ENCODE data around the gene CEBPE. TPM values are rescaled to one million over a fixed set of nuclear protein-coding genes. Genes with fewer than 3 reads are reported as not detected.

The CEBPE gene
- total RNA-seq, 2 donors from 2014 or later = not detected

DNA sequence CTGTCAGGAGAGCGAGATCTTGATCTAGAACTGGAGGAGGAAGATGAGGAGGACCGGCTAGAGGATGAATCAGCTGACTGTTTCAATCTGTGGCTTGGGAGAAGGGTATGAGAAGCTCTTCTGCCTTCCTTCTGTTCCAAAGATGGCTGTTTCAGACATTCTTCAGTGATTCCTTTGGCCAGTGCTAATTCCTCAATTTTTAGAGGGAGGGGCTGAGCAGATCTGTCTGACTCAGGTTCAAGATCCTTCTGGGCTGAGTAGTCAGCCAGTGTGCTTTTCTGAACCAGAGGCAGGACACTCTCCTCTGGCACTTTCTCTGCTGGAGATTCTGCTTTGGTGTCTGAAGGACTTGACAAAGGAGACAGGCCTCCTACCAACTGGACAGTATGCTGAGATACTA, 39.3 kb downstream of the CEBPE start:
- Histone ChIP-seq H3K4me1 (ENCODE audit: control insufficient read depth in 1 of 2, low read depth in 2 of 2) (peaks cover 7 to 21% of the 10 kb centered on the region in 2 donors), H3K27me3 (replicated peaks; ENCODE audit: insufficient read depth) (no peaks in the 10 kb centered on the region), H3K36me3 (peaks cover 68% of the 10 kb centered on the region), H3K27ac (peak overlapping the region; percentile 2 to 46), H3K4me3 (no peak overlapping the region), H3K9me3 (no peaks in the 10 kb centered on the region)
- ATAC-seq (ENCODE audit: insufficient number of reproducible peaks, low FRiP score, low read depth) = no peak
- no peak for DNase-seq (ENCODE audit: low spot score)
- TF ChIP-seq, protein P1, sequence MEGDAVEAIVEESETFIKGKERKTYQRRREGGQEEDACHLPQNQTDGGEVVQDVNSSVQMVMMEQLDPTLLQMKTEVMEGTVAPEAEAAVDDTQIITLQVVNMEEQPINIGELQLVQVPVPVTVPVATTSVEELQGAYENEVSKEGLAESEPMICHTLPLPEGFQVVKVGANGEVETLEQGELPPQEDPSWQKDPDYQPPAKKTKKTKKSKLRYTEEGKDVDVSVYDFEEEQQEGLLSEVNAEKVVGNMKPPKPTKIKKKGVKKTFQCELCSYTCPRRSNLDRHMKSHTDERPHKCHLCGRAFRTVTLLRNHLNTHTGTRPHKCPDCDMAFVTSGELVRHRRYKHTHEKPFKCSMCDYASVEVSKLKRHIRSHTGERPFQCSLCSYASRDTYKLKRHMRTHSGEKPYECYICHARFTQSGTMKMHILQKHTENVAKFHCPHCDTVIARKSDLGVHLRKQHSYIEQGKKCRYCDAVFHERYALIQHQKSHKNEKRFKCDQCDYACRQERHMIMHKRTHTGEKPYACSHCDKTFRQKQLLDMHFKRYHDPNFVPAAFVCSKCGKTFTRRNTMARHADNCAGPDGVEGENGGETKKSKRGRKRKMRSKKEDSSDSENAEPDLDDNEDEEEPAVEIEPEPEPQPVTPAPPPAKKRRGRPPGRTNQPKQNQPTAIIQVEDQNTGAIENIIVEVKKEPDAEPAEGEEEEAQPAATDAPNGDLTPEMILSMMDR (IDR thresholded peaks at IDR 0.05) = no peak

DNA sequence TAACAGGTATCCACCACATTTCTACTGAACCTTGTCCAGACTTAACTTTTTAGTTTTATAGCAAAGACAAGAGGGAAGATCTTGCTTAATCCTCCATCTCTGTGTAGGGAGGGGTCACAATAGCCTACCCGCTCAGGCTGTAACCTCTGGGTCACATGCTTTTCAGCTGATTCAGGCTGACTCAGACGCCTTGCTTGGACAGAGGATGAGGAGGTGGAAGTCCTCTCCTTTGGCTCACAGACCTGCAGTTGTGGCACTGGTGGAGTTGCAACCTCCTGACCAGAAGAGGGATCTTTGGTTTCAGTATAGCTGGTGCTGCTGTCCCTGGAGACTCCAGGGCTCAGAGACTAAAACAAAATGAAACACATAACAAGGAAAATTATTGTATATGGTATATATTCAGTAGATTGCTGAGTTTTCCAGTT, 40.4 kb downstream of the CEBPE start:
- no peak overlapping the region for H3K4me3 ChIP-seq
- TF ChIP-seq, protein P1 (IDR thresholded peaks at IDR 0.05) = no peak
- ATAC-seq (ENCODE audit: insufficient number of reproducible peaks, low FRiP score, low read depth) (peak; percentile 90), DNase-seq (ENCODE audit: low spot score) (peak; percentile 47)
- peak overlapping the region; percentile 9 to 46 for H3K27ac ChIP-seq
- H3K4me1 ChIP-seq (ENCODE audit: control insufficient read depth in 1 of 2, low read depth in 2 of 2) = peaks cover 7 to 21% of the 10 kb centered on the region in 2 donors
- peaks cover 67% of the 10 kb centered on the region for H3K36me3 ChIP-seq
- no peaks in the 10 kb centered on the region for H3K9me3 ChIP-seq
- H3K27me3 ChIP-seq (replicated peaks; ENCODE audit: insufficient read depth) = no peaks in the 10 kb centered on the region

DNA sequence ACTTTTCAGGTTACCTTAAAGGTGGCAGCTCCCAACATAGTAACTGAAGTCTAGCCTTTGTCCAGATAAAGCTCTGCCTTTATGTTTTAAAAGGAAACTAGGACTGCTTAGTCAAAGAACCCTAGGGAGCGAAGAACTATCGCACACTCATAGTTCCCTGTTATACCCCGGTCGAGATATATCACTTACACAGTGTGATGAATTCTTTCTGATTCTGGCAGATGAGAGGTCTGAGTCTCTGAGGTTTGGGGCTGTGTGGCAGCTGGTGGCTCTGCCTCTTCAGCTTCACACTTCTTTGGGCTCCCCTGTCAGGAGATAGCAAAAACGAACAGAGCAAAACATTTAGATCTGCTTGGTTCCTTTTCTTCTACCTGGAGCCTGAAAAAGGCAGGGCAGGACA, 41.1 kb downstream of the CEBPE start:
- peaks cover 66% of the 10 kb centered on the region for H3K36me3 ChIP-seq
- peaks cover 7 to 21% of the 10 kb centered on the region in 2 donors for H3K4me1 ChIP-seq (ENCODE audit: control insufficient read depth in 1 of 2, low read depth in 2 of 2)
- ATAC-seq (ENCODE audit: insufficient number of reproducible peaks, low FRiP score, low read depth) (no peak), DNase-seq (ENCODE audit: low spot score) (no peak)
- H3K27me3 ChIP-seq (replicated peaks; ENCODE audit: insufficient read depth) = no peaks in the 10 kb centered on the region
- H3K4me3 ChIP-seq = no peak overlapping the region
- TF ChIP-seq, protein P1 (IDR thresholded peaks at IDR 0.05) = no peak
- no peaks in the 10 kb centered on the region for H3K9me3 ChIP-seq
- peak overlapping the region in 1 of 2 donors; percentile 46 for H3K27ac ChIP-seq

DNA sequence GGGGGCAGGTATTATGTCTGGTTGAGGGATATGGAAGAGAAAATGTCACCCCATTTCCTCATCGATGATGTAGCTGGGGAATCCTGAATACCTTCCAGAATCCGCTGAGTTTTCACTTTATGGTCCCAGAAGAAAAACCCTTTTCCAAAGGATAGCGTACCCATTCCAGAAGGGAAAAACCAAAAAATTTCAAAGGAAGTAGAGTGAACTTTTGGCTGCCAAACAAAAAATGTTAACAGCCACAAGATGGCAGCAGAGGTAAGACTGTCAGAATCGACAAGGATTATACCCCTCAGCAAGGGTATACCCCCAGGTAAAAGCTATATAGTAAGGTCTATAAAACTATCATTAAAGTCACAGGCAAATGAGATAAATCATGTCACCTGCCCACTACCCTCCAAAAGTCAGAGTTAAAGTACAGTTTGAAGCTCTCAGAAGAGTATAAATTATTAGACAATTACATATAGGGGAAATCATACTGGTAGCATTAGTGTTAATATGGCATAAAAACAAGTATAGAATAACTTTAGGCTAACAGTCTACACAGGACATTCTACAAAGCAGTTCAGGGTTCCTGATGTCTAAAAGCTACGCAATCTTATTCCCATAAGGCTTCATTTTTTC, 42.2 kb downstream of the CEBPE start:
- peaks cover 71% of the 10 kb centered on the region for H3K36me3 ChIP-seq
- H3K9me3 ChIP-seq = no peaks in the 10 kb centered on the region
- H3K27ac ChIP-seq = peak overlapping the region in 1 of 2 donors; percentile 13
- peaks cover 11 to 28% of the 10 kb centered on the region in 2 donors for H3K4me1 ChIP-seq (ENCODE audit: control insufficient read depth in 1 of 2, low read depth in 2 of 2)
- H3K27me3 ChIP-seq (replicated peaks; ENCODE audit: insufficient read depth) = no peaks in the 10 kb centered on the region
- no peak for ATAC-seq (ENCODE audit: insufficient number of reproducible peaks, low FRiP score, low read depth)
- TF ChIP-seq, protein P1 (IDR thresholded peaks at IDR 0.05) = peak; percentile 56
- no peak overlapping the region for H3K4me3 ChIP-seq
- DNase-seq (ENCODE audit: low spot score) = no peak

DNA sequence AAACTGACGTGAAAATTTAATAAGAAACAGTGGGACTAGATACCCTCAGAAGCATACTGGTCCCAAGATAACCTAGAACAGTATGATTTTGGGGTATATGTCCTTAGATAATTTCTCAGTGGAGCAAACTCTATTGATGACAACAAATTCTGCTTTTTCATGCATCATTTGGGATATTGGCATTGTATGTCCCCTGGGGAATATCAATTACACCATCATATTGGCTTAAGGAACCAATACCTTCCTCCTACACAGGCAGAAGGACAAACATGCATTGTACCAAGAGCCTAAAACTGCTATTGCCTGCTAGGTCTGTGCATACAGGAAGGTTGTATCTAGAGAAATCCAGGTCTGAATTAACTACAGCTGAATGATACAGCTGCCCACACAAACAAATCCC, 44.1 kb downstream of the CEBPE start:
- ATAC-seq (ENCODE audit: insufficient number of reproducible peaks, low FRiP score, low read depth) (no peak), DNase-seq (ENCODE audit: low spot score) (no peak)
- no peaks in the 10 kb centered on the region for H3K9me3 ChIP-seq
- no peak overlapping the region for H3K4me3 ChIP-seq
- peaks cover 20 to 42% of the 10 kb centered on the region in 2 donors for H3K4me1 ChIP-seq (ENCODE audit: control insufficient read depth in 1 of 2, low read depth in 2 of 2)
- H3K27ac ChIP-seq = no peak overlapping the region
- H3K36me3 ChIP-seq = peaks cover 51% of the 10 kb centered on the region
- TF ChIP-seq, protein P1 (IDR thresholded peaks at IDR 0.05) = no peak
- no peaks in the 10 kb centered on the region for H3K27me3 ChIP-seq (replicated peaks; ENCODE audit: insufficient read depth)

All from thoracic aorta (tissue), 2 donors.